Prostate gland (tissue), 2 donors: ENCODE results near the gene CEP112. TPM values are rescaled to one million over a fixed set of nuclear protein-coding genes. Genes with fewer than 3 reads are reported as not detected.

ENCODE experiments used
- DNase-seq: peaks from one replicate; pipeline ENCODE4 v3.0.0-alpha.2; 2019; ENCODE audit warnings: low spot score
- H3K27ac ChIP-seq, 2 donors: fragments of 200-600 bp; sonication (generic); 2 replicates each; pipeline ENCODE4 v1.5.1; 2017 to 2019
- H3K27me3 ChIP-seq: fragments of 200-600 bp; sonication (generic); replicated peaks from 2 replicates; pipeline ENCODE4 v1.5.1; 2019; ENCODE audit not compliant: insufficient read depth
- H3K36me3 ChIP-seq, 2 donors: fragments of 200-600 bp; sonication (generic); 1 replicate in 1 of 2; 2 replicates in 1 of 2; pipeline versions ENCODE4 v1.5.1 to v1.8.1; 2017 to 2019
- H3K4me1 ChIP-seq: fragments of 200-600 bp; sonication (generic); replicated peaks from 2 replicates; pipeline ENCODE4 v1.5.1; 2019
- H3K4me3 ChIP-seq, 2 donors: fragments of 200-600 bp; sonication (generic); 2 replicates each; pipeline ENCODE4 v1.5.1; 2017 to 2019
- H3K9me3 ChIP-seq: fragments of 200-600 bp; sonication (generic); 2 replicates; pipeline ENCODE4 v1.5.1; 2017
- CTCF ChIP-seq, 4 experiments: fragments of 200-600 bp in 2 of 4; fragments of 450-650 bp in 2 of 4; sonication (generic) in 2 of 4; IDR thresholded peaks; 1 replicate in 3 of 4; 2 replicates in 1 of 4; pipeline ENCODE4 v1.5.1; 2016 to 2019; ENCODE audit warnings: antibody characterized with exemption in 4 of 4, mild to moderate bottlenecking in 2 of 4, moderate library complexity in 2 of 4
- POLR2A ChIP-seq: fragments of 450-650 bp; IDR thresholded peaks from one replicate; pipeline ENCODE4 v1.6.1; 2016; ENCODE audit warnings: antibody characterized with exemption, mild to moderate bottlenecking
- POLR2AphosphoS5 ChIP-seq: sonication (generic); formaldehyde crosslinking; IDR thresholded peaks from one replicate; pipeline ENCODE4 v1.6.1; 2017; ENCODE audit warnings: antibody characterized with exemption
- WGBS: methylation state at CpG from one replicate; pipeline ENCODE4 v1.1.5; 2018; 5-methylcytosine and 5-hydroxymethylcytosine counted together
- intact Hi-C: fragments of 100-400 bp; cut with DNase I; formaldehyde crosslinking; loops from one replicate; pipeline ENCODE4 v1.14.2; 2022
- total RNA-seq, 2 donors: library from RNA; depleted of rRNA; stranded (reverse); fragments of >200 nt; gene quantifications; one replicate each; pipeline ENCODE4 v1.1.0, GENCODE V29; 2016

The CEP112 gene
- total RNA-seq, 2 donors from 2014 or later: 2.3 to 22.8 TPM

GRCh38 chr17:65600518-65600917 lies 591.4 kb downstream of the CEP112 start:
- Histone ChIP-seq H3K9me3 (no peaks in the 10 kb centered on the region), H3K27ac (no peak overlapping the region), H3K27me3 (no peaks in the 10 kb centered on the region), H3K36me3 (no peaks in the 10 kb centered on the region), H3K4me1 (no peaks in the 10 kb centered on the region), H3K4me3 (no peak overlapping the region)
- TF ChIP-seq POLR2A (no peak), CTCF (IDR thresholded peaks at IDR 0.05) (no peak), POLR2AphosphoS5 (no peak)
- DNase-seq: no peak
- intact Hi-C loops: no loop called here
- 29% methylated on average over 1 of the region's 1 CpG for WGBS

GRCh38 chr17:65599650-65600049 lies 592.3 kb downstream of the CEP112 start:
- Histone ChIP-seq H3K4me1 (no peaks in the 10 kb centered on the region), H3K27ac (no peak overlapping the region), H3K4me3 (no peak overlapping the region), H3K27me3 (no peaks in the 10 kb centered on the region), H3K36me3 (no peaks in the 10 kb centered on the region), H3K9me3 (no peaks in the 10 kb centered on the region)
- TF ChIP-seq POLR2AphosphoS5: no peak
- TF ChIP-seq POLR2A: no peak
- no peak for TF ChIP-seq CTCF (IDR thresholded peaks at IDR 0.05)
- 81% methylated on average over 5 of the region's 5 CpGs for WGBS
- intact Hi-C loops: no loop called here
- DNase-seq: no peak

- H3K4me3 ChIP-seq: no peak overlapping the region
- no peak for TF ChIP-seq POLR2A
- TF ChIP-seq CTCF (IDR thresholded peaks at IDR 0.05): no peak
- TF ChIP-seq POLR2AphosphoS5: no peak
- no peak for DNase-seq
- WGBS: 100% methylated on average over 1 of the region's 1 CpG
- H3K36me3 ChIP-seq: no peaks in the 10 kb centered on the region
- H3K27me3 ChIP-seq: no peaks in the 10 kb centered on the region
- no peak overlapping the region for H3K27ac ChIP-seq
- no peaks in the 10 kb centered on the region for H3K9me3 ChIP-seq
- no peaks in the 10 kb centered on the region for H3K4me1 ChIP-seq
- intact Hi-C loops: no loop called here
These were observed 593.2 kb downstream of the CEP112 start for GRCh38 chr17:65598746-65599145.

GRCh38 chr17:65595071-65595656 lies 596.8 kb downstream of the CEP112 start:
- DNase-seq: no peak
- Histone ChIP-seq H3K4me3 (no peak overlapping the region), H3K27ac (no peak overlapping the region), H3K9me3 (no peaks in the 10 kb centered on the region), H3K36me3 (no peaks in the 10 kb centered on the region), H3K27me3 (no peaks in the 10 kb centered on the region), H3K4me1 (no peaks in the 10 kb centered on the region)
- 40% methylated on average over 4 of the region's 4 CpGs for WGBS
- intact Hi-C loops: no loop called here
- TF ChIP-seq POLR2AphosphoS5: no peak
- TF ChIP-seq CTCF (IDR thresholded peaks at IDR 0.05): no peak
- TF ChIP-seq POLR2A: no peak
